MCF 10A (cell line): ENCODE data around the gene SCN1B. TPM values are rescaled to one million over a fixed set of nuclear protein-coding genes. Genes with fewer than 3 reads are reported as not detected.

Source experiments
- BruUV-seq: library from RNA; stranded (reverse); fragments of 400-500 nt; replicated peaks from 2 replicates; lab custom pipeline; 2021; lab: Mats Ljungman, UMichigan
- CTCF ChIA-PET: fragments of 300-600 bp; sonication (Branson Sonifier 250); formaldehyde crosslinking; extraction: SDS; loops from one replicate; lab custom pipeline; 2021; ENCODE audit warnings: antibody characterized with exemption, inconsistent platforms; lab: Yijun Ruan, JAX
- POLR2A ChIA-PET: fragments of 300-600, 350-650 bp; sonication (Branson Sonifier 250); formaldehyde crosslinking; extraction: SDS; loops from one replicate; lab custom pipeline; 2020; ENCODE audit warnings: antibody characterized with exemption, inconsistent platforms; lab: Yijun Ruan, JAX
- DNase-seq: peaks from one replicate; pipeline ENCODE4 v3.0.0-alpha.2; 2018; ENCODE audit not compliant: unreplicated experiment
- H3K27ac Mint-ChIP-seq: one replicate; pipeline ENCODE4 v1.8.0; 2022; ENCODE audit warnings: mild to moderate bottlenecking, low read depth, mixed read lengths; ENCODE audit not compliant: unreplicated experiment
- H3K27me3 Mint-ChIP-seq: one replicate; pipeline ENCODE4 v1.8.0; 2022; ENCODE audit warnings: mixed read lengths; ENCODE audit not compliant: insufficient read depth, unreplicated experiment
- H3K36me3 Mint-ChIP-seq: one replicate; pipeline ENCODE4 v1.8.0; 2022; ENCODE audit warnings: mild to moderate bottlenecking, moderate library complexity, mixed read lengths; ENCODE audit not compliant: insufficient read depth, unreplicated experiment
- H3K4me1 Mint-ChIP-seq: one replicate; pipeline ENCODE4 v1.8.0; 2022; ENCODE audit warnings: mixed read lengths; ENCODE audit not compliant: insufficient read depth, unreplicated experiment
- H3K4me3 Mint-ChIP-seq: one replicate; pipeline ENCODE4 v1.8.0; 2022; ENCODE audit warnings: mild to moderate bottlenecking, moderate library complexity, mixed read lengths; ENCODE audit not compliant: unreplicated experiment
- H3K9me3 Mint-ChIP-seq: one replicate; pipeline ENCODE4 v1.8.0; 2022; ENCODE audit warnings: mixed read lengths; ENCODE audit not compliant: unreplicated experiment
- CTCF ChIP-seq: fragments of 200-600 bp; IDR thresholded peaks from one replicate; pipeline ENCODE4 v1.8.0; 2022; ENCODE audit warnings: antibody characterized with exemption, mild to moderate bottlenecking; ENCODE audit not compliant: unreplicated experiment
- intact Hi-C: fragments of 100-400 bp; cut with micrococcal nuclease; formaldehyde crosslinking; loops from 2 replicates; pipeline ENCODE4 v1.14.1; 2022
- total RNA-seq: library from RNA; stranded (reverse); gene quantifications from 2 replicates; pipeline ENCODE4 v1.2.3, GENCODE V29; 2022

SCN1B gene
- total RNA-seq, 1 experiment from 2014 or later = 0.19 TPM

GRCh38 chr19:35031072-35031881, 1.0 kb downstream of the SCN1B start:
- no peak overlapping the region for H3K27ac Mint-ChIP-seq
- H3K36me3 Mint-ChIP-seq = no peaks in the 10 kb centered on the region
- H3K9me3 Mint-ChIP-seq = no peaks in the 10 kb centered on the region
- no TSS peak for BruUV-seq
- POLR2A ChIA-PET = interaction anchor here (0.8 to 1.0 kb wide), 2 partner anchors 12 to 93 kb away, joined by 3 to 6 read pairs; no protein-coding TSS in a partner anchor
- DNase-seq = no peak
- intact Hi-C loops = no loop called here
- H3K4me1 Mint-ChIP-seq = peaks cover 6% of the 10 kb centered on the region
- H3K27me3 Mint-ChIP-seq = peaks cover 31% of the 10 kb centered on the region
- no peak for TF ChIP-seq CTCF
- CTCF ChIA-PET = interaction anchor here (0.6 to 2.0 kb wide), 4 partner anchors 13 to 195 kb away, joined by 3 to 13 read pairs (median 4); no protein-coding TSS in a partner anchor
- peak overlapping the region; percentile 19 for H3K4me3 Mint-ChIP-seq

DNA sequence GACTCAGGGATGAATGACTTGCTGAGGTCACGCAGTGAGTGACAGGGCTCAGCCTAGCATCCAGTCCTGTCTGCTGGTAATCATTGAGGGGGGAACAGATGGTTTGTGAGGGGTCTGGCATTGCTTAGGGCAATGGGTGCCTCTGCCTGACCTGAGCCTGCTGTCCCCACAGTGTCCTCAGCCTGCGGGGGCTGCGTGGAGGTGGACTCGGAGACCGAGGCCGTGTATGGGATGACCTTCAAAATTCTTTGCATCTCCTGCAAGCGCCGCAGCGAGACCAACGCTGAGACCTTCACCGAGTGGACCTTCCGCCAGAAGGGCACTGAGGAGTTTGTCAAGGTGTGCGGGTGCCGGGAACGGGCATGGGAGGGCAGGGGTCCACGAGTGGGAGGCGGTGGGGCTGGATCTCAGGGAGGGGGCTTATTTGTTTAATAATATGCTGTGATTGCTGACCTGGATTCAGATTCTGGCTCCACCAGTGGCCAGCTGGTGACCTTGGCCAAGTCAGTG, 2.1 kb downstream of the SCN1B start:
- no peak for TF ChIP-seq CTCF
- intact Hi-C loops = no loop called here
- Mint-ChIP-seq H3K4me1 (peaks cover 6% of the 10 kb centered on the region), H3K36me3 (no peaks in the 10 kb centered on the region), H3K27ac (no peak overlapping the region), H3K4me3 (no peak overlapping the region), H3K27me3 (peaks cover 31% of the 10 kb centered on the region), H3K9me3 (no peaks in the 10 kb centered on the region)
- ChIA-PET CTCF (interaction anchor here (0.6 to 2.1 kb wide), 4 partner anchors 12 to 113 kb away, joined by 3 to 13 read pairs (median 8); no protein-coding TSS in a partner anchor), POLR2A (interaction anchor here (0.8 kb wide), 1 partner anchor 11 kb away, joined by 3 read pairs; no protein-coding TSS in a partner anchor)
- no peak for DNase-seq
- BruUV-seq = no TSS peak

DNA sequence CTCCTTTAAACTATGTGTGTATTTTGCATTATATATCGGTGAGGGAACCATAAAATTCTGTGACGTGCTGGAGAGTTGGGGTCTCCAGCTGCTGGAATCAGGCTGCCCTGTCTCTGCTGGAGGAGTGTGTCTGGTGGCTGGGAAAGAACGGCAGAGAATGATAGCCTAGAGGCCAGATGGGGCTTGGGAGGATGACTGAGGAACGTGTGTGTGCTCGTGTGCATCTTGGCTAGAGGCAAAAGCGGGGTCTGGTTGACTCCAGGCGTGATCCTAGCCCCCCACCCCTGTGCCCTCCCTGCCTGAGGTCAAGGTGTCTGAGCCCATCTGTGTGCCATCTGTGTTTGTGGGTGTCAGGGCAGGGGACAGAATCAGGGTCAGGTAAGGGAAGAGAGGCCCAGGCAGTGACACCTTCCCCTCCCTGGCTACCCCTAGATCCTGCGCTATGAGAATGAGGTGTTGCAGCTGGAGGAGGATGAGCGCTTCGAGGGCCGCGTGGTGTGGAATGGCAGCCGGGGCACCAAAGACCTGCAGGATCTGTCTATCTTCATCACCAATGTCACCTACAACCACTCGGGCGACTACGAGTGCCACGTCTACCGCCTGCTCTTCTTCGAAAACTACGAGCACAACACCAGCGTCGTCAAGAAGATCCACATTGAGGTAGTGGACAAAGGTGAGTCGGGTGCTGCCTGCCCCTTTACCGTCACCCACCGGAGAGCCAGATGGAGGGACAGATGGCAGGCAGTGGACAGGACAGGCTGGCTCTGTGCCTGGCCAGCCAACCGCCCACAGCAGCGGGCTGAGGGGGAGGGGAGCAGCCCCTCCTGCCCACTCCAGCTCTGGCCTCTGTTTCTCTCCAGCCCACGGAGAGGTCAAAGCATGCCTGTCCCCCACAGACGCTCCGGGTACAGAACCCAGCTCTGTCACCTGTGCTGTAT, 3.1 kb downstream of the SCN1B start:
- intact Hi-C loops = no loop called here
- Mint-ChIP-seq H3K27me3 (peaks cover 31% of the 10 kb centered on the region), H3K4me1 (peaks cover 6% of the 10 kb centered on the region), H3K36me3 (no peaks in the 10 kb centered on the region), H3K27ac (no peak overlapping the region), H3K4me3 (no peak overlapping the region), H3K9me3 (no peaks in the 10 kb centered on the region)
- no peak for DNase-seq
- CTCF ChIA-PET = interaction anchor here (0.6 to 2.1 kb wide), 5 partner anchors 9 to 112 kb away, joined by 3 to 11 read pairs (median 3); no protein-coding TSS in a partner anchor
- POLR2A ChIA-PET = no interaction called here
- no TSS peak for BruUV-seq
- TF ChIP-seq CTCF = no peak
